GM21723 (cell line): ENCODE measurements around the gene SCUBE2.

Experiments used
- ATAC-seq: cut with Tn5 transposase; IDR thresholded peaks from one replicate; pipeline ENCODE4 v1.9.1; 2021; ENCODE audit warnings: mild to moderate bottlenecking, moderate library complexity; ENCODE audit not compliant: unreplicated experiment

SCUBE2 gene

DNA sequence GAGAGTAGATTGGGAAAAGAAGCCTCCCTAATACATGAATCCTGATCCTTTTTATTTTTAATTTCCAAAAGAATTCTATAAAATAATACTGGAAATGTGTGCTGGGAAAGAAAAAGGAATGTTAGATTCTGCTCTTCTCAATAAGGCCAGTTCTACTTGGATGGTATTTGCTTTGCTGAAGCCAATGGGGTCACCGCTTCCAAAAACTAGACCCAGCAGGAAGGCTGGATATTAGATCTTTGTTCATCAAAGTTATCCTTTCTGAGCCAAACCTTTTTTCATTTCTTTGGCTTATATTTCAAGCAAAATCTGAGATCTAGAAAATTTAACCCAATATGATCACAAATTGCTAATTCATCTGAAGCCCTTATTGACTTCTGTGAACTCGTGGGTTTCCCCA is 41.4 kb downstream of the SCUBE2 start:
- ATAC-seq: no peak

DNA sequence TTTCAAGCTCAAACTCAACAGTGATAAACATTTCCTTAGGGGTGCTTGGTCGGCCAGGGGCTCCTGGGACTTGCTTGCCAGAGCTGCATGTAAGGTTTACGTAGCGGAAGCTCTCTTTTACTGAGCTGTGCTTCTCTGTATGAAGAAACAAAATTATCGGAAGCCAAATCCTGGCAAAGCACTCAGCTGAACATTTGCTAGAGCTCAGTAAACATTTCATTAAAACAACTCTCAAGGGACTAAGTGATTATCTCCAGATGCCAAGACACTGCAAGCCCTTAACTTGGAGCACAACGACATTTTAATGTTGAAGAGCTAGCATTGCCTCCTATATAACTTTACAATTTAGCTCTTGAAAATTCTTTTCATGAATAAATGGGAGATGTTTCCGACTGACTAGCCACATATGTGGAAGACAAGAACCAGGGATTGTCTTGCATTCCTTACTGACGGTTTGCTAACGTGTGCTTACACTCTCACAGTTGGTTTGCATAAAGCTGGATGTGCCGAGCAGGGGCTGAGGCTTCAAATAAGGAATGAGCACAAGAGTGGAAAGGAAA is 43.4 kb downstream of the SCUBE2 start:
- no peak for ATAC-seq

DNA sequence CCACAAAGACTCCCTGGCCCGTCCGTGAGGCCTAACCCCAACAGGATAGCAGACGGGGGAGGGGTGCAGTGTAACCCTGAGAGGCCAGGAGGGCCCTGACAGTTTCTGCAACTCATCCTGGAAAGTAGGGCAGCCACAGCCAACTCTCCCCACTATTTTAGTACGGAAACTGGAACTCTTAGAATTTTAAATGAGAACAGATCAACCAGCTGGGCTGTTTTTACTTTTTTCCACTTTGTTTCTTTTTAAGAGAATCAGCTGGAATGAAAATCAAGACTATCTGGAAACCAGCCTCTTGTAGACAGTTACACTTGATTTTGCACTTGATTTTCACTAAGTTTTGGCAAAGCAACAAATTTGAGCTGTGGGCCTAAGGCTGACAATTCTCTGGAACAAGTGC is 44.9 kb downstream of the SCUBE2 start:
- no peak for ATAC-seq

DNA sequence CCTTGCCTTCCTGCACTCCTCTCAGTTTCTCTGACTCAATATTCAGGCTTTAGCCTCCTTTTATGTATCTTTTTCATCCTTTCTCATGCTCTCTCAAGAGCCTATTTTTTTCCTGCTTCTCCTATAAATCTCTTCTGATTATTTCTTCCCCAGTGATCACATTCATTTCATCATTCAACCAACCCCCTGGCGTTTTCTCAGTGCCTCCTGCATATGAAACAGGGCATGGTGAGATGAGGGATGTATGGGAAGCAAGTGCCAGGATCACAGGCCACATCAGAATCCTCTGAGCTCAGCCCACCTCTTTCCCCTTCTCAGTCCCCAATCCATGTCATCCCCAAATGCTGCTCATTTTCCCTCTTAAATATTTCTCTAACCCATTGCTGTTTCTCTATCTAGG is 48.9 kb downstream of the SCUBE2 start:
- no peak for ATAC-seq

DNA sequence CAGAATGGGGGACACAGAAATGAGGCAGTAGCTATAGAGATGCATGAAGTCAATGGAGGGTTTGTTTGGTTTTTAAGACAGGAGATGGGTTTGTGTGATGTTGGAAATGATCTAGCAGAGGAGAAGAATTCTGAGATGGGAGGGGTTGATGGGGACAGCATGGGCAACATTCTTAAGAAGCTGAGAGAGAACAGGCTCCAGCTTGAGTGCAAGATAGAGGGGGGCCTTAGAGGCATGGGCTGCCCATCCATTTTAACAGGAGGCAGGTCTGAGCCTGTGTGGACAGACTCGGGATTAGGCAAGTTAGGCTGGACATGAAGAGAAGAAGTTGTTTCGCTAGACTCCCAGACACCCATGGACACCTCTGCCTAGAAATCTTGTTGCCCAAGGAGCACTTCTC is 49.7 kb downstream of the SCUBE2 start:
- no peak for ATAC-seq

DNA sequence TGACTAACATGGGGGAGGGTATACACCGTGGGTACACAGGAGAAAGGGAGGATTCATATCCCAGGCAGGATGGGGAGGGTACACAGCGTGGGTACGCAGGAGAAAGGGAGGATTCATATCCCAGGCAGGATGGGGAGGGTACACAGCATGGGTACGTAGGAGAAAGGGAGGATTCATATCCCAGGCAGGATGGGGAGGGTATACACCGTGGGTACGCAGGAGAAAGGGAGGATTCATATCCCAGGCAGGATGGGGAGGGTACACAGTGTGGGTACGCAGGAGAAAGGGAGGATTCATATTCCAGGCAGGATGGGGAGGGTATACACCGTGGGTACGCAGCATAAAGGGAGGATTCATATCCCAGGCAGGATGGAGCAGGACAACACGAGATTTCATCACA is 51.0 kb downstream of the SCUBE2 start:
- no peak for ATAC-seq

DNA sequence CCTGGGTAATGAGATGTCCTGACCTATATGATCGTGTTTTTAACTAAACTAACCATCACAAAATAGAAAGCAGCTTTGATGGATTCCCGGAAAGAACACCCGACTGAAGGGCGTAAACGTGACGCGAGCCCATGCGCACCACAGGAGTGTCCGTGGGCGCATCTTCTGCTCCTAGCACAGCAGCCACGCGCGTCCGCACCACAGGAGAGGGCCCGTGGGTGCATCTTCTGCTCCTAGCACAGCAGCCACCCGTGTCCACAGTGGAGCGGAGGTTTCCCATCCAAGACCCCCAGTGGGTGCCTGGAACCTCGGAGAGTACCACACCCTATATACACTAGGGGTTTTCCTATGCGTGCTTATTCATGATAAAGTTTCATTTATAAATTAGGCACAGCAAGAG is 51.5 kb downstream of the SCUBE2 start:
- no peak for ATAC-seq

DNA sequence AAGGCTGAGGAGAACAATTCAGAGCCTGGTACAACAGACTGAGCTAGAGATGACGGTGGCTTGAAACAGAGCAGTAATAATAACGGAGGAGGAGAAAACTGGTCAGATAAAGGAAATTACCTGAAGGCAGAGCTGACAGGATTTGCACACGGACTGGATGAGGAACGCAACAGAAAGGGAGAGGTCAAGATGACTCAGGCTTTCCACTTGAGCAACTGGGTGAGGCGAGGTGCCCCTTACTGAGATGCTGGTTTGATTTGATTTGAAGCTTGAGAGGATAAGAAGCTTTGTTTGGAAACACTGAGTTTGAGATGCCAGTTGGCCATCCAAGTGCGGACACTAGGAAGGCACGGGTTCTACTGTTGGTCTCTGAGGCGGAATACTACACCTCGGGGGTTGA is 52.2 kb downstream of the SCUBE2 start:
- no peak for ATAC-seq

DNA sequence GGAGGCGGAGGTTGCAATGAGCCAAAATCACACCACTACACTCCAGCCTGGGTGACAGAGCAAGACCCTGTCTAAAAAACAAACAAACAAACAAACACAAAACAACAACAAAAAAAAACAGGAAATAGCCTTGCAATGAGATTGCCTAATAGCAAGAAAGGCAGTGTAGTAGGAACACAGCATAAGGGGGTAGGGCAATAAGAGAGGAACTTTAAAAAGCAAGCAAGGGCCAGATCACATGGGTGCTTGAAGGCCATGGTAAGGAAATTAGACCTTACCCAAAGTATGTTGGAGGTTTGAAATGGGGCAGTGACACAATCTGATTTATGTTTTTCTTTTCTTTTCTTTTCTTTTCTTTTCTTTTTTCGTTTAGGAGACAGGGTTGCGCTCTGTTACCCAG is 52.9 kb downstream of the SCUBE2 start:
- no peak for ATAC-seq

DNA sequence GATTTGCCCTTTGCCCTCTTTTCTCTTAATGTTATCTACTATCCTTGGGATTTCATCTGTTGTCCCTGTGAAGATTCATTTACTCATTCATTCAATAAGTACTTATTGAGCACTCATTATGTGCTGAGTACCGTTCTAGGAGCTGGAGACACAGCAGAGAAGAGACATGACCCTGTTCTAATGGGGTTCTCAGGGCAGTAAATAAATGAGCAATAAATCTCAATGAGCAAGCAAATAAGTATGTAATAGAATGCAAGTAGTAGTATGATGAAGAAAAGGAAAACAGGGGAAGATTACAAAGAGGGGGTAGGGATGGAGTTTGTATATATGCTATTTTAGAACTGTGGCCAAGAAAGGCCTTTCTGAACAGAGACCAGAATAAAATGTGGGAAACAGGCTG is 53.4 kb downstream of the SCUBE2 start:
- no peak for ATAC-seq

DNA sequence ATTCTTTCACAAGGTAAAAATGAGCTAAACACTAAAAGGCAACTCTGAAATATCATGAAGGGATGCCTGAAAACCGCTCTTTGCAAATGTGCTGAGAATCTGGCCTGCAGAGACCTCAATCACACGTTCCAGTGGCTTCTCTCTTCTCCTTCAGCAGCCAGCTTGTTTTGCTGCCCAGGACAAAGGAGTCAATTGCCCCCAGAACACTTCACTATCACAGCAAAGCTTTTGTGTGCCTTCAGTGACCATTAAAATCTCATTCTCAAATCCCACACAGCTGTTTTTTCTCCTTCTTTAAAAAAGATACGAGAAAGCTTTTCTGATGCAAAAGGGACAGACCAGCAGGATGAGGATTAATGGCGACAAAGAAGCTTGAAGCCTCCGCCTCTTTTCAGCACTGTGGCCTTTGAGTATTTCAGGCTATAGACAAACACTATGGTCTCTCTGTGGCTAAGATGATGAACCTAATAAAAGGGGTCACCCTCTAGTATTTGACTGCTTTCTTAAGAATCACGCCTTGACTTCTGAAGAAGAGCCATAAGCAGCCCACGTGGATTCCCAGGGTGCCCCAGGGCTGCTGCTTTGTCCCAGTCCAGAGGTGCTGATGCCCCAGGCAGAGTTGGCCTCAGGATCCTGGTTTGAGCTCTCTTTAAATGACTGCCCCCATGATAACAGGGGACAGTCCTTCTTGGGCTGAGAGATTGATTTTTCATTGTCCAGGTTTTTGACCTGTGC is 54.2 kb downstream of the SCUBE2 start:
- ATAC-seq: no peak

DNA sequence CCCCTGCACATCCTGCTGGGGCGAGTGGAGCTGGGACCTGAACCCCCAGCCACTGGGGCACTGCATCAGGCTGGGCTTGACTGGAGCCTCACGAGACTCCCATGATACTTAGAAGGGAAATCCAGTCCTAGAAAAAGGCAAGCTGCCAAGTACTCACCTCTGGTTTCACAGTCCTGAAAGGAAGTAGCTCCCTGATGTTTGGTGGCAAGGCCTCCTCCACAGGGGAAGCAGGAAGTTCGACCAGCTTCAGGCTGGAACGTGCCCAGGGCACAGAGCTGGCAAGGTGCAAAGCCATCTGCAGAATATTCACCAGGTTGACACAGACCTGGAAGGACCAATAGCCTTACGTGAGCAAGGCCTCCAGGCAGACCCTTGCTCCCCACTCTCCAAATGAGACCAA is 60.8 kb downstream of the SCUBE2 start:
- no peak for ATAC-seq

DNA sequence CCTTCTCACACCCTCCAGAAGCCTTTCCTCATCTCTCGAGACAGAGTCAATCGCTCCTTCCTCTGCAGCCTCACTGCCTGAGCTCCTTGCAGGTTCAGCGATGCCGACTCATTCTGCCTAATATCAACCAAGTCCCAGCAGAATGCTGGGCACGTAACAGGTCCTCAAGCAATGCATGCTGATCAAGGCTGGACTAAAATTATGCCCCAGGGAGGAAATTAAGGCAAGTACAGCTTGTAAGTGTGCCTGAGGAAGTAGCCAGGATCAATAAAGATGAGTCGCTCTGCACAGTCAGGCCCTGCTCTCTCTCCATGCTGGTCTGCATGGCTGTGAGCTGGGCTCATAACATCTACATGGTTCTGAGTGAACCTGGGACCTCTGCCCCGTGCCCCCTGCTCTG is 62.0 kb downstream of the SCUBE2 start:
- ATAC-seq: no peak

DNA sequence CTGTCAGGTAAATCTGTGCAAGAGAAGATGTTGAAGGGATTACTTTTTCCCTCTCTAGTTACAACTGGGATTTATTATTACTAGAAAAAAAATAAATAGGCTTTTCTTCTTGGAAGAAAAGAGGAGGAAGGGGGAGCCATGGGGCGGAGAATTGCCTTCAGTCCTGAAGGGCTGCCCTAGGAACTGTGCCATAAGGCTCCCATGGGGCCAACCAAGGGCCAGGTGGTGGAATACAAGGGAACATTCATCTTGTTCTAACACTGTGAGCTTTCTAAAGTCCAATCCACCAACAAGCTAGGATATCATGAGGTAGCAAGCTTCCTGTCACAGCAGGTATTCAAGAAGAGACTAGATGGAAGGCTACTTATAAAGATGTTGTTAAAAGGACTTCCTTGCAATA is 62.8 kb downstream of the SCUBE2 start:
- no peak for ATAC-seq

DNA sequence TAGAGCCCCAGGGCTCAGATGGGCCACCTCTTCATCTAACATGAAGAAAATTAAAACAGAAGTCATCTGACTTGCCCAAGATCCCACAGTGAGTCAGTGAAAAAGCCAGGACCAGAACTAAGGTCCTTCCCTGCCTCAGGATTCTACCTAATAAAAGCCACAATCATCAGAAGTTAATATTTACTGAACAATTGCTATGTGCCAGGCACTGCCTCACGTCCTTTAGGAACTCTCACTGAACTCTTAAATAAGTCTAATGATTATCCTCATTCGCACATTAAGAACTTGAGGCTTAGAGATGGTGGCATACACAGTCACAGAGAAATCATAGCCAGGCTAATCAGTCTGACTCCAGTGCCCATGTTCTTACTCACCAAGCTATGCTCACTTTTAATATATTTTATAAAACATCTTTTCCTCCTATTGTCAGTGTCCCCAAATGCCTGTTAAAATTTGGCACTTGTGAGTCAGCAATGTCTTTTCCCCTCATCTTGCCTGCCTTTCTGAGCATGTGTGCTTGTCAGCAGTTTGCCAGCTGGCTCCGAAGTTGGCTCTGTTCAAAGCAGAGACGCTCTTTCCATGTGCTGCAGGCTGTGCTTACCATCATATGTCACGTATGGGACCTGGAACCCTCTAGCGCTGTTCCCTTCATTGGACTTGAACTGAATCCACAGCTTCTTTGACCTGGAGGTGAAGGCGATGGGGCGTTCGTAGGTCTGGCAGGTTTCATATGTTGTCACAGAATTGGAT is 66.1 kb downstream of the SCUBE2 start:
- no peak for ATAC-seq

DNA sequence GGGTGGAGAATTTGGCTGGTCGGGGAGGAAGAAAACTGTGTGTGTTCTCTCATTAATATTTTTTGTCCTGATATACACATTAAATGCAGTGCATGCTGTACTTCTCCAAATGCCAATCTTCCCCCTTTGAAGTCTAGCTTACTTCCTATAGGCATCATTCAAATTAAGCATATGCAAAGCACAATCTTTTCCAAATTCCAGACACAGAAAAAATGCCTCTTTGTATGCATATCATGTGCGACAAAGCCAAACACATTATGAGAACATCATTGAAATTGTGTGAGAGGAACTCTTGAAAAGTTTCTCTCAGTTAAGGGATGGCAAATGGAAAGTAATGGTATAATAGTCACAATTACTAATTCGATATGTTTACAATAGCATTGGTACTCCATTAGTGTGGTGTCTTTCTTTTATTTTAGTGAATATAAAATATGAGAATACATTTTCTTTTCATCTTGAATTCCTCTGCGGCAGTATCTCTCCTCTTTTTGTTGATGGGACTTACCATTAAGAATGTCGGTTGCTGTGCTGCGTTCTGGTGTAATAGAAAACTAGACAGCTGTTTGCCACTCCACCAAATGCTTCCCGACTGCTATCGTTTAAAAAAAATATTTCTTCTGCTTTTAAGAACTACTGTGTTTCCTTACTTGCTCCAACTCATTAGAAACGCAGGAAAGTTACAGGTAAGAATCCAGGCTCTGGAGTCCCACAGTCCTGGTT is 68.3 kb downstream of the SCUBE2 start:
- no peak for ATAC-seq

DNA sequence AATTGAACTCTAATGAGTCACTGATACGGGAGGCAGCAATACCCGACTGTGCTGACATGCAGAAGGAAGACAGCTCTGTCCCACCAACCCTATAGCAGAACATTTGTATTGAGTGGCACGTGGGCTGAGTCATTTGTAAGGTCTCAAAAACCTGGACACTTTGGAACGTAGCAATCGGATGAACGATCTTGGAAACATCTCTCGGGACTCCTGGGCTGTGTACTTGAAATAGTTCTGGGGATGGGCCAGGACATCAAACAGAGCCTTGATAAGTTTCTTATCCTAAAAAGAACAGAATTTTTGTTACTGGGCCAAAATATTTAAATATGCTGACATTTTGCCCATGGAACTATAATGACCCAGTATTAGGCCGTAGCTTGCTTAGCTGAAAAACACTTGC is 70.5 kb downstream of the SCUBE2 start:
- no peak for ATAC-seq

DNA sequence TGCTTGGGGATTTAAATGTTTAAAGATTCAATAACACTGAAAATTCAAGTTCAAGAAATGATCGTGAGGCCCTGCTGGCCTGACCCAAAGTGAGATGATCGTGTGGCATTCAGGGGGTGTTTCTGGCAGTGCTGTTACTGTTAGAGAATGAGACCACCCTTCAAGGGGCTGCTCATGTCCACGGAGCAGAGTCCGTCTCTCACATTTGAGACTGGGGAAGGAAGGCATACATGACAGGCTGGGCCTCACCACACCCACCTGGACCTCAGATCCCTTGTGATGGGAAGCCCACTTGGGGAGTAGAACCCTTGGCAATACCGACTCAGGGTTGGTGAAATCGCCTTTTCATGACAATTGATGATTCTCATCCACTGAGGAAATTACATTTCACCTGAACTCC is 71.5 kb downstream of the SCUBE2 start:
- ATAC-seq: no peak

DNA sequence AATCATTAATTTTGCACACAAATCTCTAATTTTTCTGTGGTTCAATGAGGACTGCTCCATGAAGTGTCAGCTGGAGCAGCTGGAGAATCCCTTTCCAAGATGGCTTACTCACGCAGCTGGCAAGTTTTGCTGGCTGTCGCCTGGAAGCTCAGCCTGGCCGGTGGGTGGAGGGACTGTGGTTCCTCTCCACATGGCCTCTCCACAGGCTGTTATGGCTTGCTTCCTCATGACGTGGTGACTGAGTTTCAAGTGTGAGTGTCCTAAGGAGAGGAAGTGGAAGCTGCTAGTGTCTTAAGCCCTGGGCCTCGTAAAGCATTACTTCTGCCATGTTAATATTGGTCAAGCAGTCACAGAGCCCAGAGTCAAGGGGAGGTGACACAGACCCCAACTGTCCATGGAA is 73.6 kb downstream of the SCUBE2 start:
- no peak for ATAC-seq

DNA sequence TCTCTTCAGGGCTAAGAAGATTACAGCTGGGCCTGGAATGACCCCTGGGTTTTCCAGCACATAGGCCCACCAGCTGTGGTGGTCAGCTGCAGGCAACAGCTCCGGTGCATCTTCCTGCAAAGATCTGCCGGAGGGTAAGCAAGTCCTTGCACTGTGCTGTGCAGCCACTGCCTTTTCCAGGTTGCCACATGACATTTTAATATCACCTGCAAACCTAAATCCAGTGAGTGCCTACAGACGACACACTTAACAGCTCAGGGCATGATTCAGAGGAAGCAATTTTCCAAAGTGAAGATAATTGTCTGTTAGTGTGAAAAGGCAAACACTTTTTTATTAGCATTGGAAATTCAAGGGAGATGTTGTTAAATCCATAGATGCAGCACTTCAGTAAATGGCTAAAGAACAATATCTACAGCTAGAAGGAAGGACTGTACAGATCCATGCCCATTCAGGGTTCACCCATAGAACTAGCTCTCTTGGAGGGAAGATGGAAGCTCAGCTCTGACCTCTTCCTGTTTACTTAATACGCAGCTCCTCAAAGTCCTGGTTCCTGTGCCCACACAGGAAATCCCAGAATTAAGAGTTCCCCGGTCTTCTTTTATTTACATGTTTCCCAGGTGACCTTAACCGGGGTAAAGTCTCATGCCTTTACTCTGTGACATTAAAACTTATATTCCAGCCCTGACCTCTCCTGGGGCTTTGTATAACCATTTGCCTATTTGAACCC is 74.3 kb downstream of the SCUBE2 start:
- ATAC-seq: no peak

DNA sequence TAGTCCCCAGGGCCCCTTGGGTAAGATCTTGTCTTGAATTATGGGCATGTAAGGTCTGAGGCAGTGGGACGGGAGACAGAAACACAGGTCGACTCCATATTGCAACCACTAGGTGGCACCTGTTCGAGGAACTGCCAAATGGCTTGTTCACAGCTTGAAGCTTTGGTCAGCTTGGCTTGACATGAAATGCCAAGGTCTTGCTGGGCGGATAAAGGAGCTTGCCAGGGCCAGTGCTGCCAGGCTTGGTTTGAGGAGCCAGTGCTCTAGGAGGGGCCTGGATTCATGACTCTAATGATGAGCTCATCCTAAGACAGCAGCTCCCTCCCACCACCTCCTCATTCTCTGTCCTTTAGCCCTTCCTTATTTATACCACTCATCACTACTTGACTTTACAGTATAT is 75.7 kb downstream of the SCUBE2 start:
- peak; percentile 76 for ATAC-seq
